ENCODE data around the gene FLT3. TPM values are rescaled to one million over a fixed set of nuclear protein-coding genes. Genes with fewer than 3 reads are reported as not detected.
A peak's percentile ranks its signal among the peaks of the same experiment; 100 is the strongest.

Gene FLT3
- total RNA-seq, 4 donors from 2014 or later: 0.06 to 1.8 (median 0.53) TPM

GRCh38 chr13:27956576-27957300 lies 143.6 kb downstream of the FLT3 start:
- TF ChIP-seq EP300 (IDR thresholded peaks at IDR 0.05) (no peak), POLR2A (IDR thresholded peaks at IDR 0.05; ENCODE audit: low read depth) (no peak), POLR2AphosphoS5 (IDR thresholded peaks at IDR 0.05) (no peak), CTCF (IDR thresholded peaks at IDR 0.05) (no peak)
- intact Hi-C loops (cut with DNase I): loop anchor here (10.0 kb wide), 1 partner anchor 122 kb away; no protein-coding TSS in a partner anchor

DNA sequence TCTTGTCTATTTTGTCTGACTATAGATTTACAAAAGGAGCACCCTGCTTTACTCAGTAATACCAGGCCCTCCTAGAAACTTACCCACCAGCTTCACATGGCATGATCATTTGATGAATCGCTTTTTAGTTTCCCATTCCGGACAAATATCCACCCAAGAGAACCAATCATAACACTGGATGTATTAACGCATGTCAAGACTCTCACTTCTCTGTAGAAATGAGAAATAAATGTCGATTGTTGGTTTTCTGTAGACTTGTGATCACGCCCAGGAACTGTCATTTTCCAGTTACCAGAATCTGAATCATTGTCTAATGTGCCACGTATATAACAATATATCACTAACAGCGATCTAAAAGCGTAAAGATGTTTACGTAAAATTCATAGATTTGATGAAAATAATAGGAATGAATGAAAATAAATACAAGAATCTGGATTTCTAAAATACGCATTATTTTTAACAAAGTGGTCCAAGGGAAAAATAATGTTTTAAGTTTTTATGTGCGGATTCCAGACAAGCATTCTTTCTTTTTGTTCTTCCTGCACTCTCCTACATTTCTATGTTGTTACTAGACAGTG lies 145.3 kb downstream of the FLT3 start:
- H3K9me3 ChIP-seq: no peaks in the 10 kb centered on the region
- peaks cover 19 to 28% (median 24%) of the 10 kb centered on the region in 4 donors for H3K4me1 ChIP-seq
- WGBS: 43% methylated on average over 11 of the region's 11 CpGs
- no peak overlapping the region for H3K27ac ChIP-seq (replicated peaks in 1 of 4)
- TF ChIP-seq POLR2A (IDR thresholded peaks at IDR 0.05; ENCODE audit: low read depth) (no peak), CTCF (IDR thresholded peaks at IDR 0.05) (no peak), POLR2AphosphoS5 (IDR thresholded peaks at IDR 0.05) (no peak), EP300 (IDR thresholded peaks at IDR 0.05) (no peak)
- H3K4me3 ChIP-seq: peak overlapping the region in 1 of 4 donors; percentile 50
- peak; percentile 55 for DNase-seq (ENCODE audit: extremely low spot score)
- intact Hi-C loops (cut with DNase I): loop anchor here (10.0 kb wide), 1 partner anchor 120 kb away; no protein-coding TSS in a partner anchor
- H3K27me3 ChIP-seq: peaks cover 0 to 97% (median 68%) of the 10 kb centered on the region in 4 donors
- no peaks in the 10 kb centered on the region for H3K36me3 ChIP-seq

More at GRCh38 chr13:27956576-27957300, 143.6 kb downstream of the FLT3 start:
- WGBS: 18% methylated on average over 5 of the region's 5 CpGs
- Histone ChIP-seq H3K9me3 (no peaks in the 10 kb centered on the region), H3K27ac (replicated peaks in 1 of 4) (no peak overlapping the region), H3K4me3 (no peak overlapping the region), H3K4me1 (peaks cover 32 to 41% (median 36%) of the 10 kb centered on the region in 4 donors), H3K36me3 (no peaks in the 10 kb centered on the region), H3K27me3 (peaks cover 0 to 98% (median 82%) of the 10 kb centered on the region in 4 donors)
- DNase-seq (ENCODE audit: extremely low spot score): no peak

- intact Hi-C loops (cut with DNase I): loop anchor here (10.0 kb wide), 1 partner anchor 120 kb away; no protein-coding TSS in a partner anchor
- no peak for TF ChIP-seq EP300 (IDR thresholded peaks at IDR 0.05)
- WGBS: 7% methylated on average over 12 of the region's 56 CpGs
- H3K9me3 ChIP-seq: no peaks in the 10 kb centered on the region
- no peak overlapping the region for H3K27ac ChIP-seq (replicated peaks in 1 of 4)
- peak overlapping the region; percentile 47 to 56 (median 50) for H3K4me3 ChIP-seq
- no peaks in the 10 kb centered on the region for H3K36me3 ChIP-seq
- peaks cover 0 to 97% (median 61%) of the 10 kb centered on the region in 4 donors for H3K27me3 ChIP-seq
- DNase-seq (ENCODE audit: extremely low spot score): peak; percentile 87
- H3K4me1 ChIP-seq: peaks cover 14 to 21% (median 18%) of the 10 kb centered on the region in 4 donors
Observed at GRCh38 chr13:27954406-27954851, 145.9 kb downstream of the FLT3 start.

DNA sequence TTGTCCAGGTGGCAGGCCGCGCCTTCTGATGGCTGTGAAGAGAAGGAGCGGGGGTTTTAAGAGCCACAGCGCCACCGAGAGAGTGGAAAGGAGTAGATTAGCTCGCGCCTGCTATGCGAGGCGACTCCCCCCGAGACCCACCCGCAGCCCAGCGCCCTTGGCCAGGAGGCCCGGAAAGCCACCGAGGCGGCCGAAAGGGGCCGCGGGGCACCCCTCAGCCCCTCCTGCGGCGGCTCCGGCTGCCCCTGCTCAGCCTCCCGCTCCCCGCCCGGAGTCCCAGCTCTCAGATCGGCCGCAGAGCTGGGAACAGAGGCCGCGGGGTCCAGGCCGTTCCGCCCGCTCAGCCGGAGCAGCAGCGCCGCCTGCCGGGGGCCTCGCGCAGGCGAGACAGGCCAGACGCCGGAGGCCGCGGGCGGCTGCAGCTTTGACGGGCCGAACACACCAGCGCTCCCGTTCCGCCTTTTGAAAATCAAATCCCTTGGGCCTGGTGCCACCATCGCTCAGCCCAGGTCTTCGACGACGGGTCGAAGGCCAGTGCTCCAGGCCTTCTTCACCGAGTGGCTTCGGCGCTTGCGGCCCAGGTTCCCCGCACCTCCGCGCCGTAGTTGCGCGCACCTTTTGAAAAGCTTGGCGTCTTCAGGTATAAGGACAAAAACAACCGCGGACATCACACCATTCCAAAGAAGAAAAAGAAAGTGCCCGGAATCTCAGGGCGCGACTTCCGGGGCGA lies 146.5 kb downstream of the FLT3 start:
- Histone ChIP-seq H3K27me3 (peaks cover 0 to 95% (median 55%) of the 10 kb centered on the region in 4 donors), H3K4me1 (peaks cover 13 to 21% (median 15%) of the 10 kb centered on the region in 4 donors), H3K27ac (replicated peaks in 1 of 4) (no peak overlapping the region), H3K9me3 (no peaks in the 10 kb centered on the region), H3K36me3 (no peaks in the 10 kb centered on the region), H3K4me3 (peak overlapping the region; percentile 47 to 56 (median 50))
- 2% methylated on average over 47 of the region's 71 CpGs for WGBS
- TF ChIP-seq CTCF (IDR thresholded peaks at IDR 0.05): peak; percentile 65 to 83 (median 73)
- TF ChIP-seq POLR2AphosphoS5 (IDR thresholded peaks at IDR 0.05): no peak
- intact Hi-C loops (cut with DNase I): loop anchor here (10.0 kb wide), 1 partner anchor 119 kb away; no protein-coding TSS in a partner anchor
- peak; percentile 88 for DNase-seq (ENCODE audit: extremely low spot score)

Small RNAs within 50 kb of the gene (small RNA-seq; reads per million reads assigned to genes)
- gene RN7SL272P: 0 reads per million in 3 donors

Other genes starting within 250 kb of the FLT3 start
- not detected for gene PDX1, start 180.6 kb downstream of the FLT3 start, total RNA-seq
- under 1 TPM in 1 of 4 donors, not detected in 3; 0.17 TPM for gene CDX2, start 131.3 kb downstream of the FLT3 start, total RNA-seq
- gene URAD, start 111.9 kb downstream of the FLT3 start, total RNA-seq: not detected
- 10 to 100 TPM; 26.2 to 30.4 (median 27.1) TPM for gene PAN3, start 38.0 kb upstream of the FLT3 start, total RNA-seq

Measured in esophagus muscularis mucosa (tissue), 4 donors.